GM12878 (cell line): ENCODE measurements around the gene CYB5R3. TPM values are rescaled to one million over a fixed set of nuclear protein-coding genes. Genes with fewer than 3 reads are reported as not detected.

Source experiments
- DPF2 ChIP-seq: fragments of 450-650 bp; IDR thresholded peaks from 2 replicates; pipeline ENCODE4 v1.6.1; 2017; ENCODE audit warnings: mild to moderate bottlenecking
- EED ChIP-seq: sonication (generic); IDR thresholded peaks from 2 replicates; pipeline ENCODE4 v1.6.1; 2016; ENCODE audit warnings: antibody characterized with exemption, low read depth
- FOXK2 ChIP-seq: fragments of 450-650 bp; IDR thresholded peaks from 2 replicates; pipeline ENCODE4 v1.6.1; 2017; ENCODE audit warnings: mild to moderate bottlenecking, moderate library complexity
- HDAC2 ChIP-seq: fragments of 200-600 bp; sonication (generic); IDR thresholded peaks from 2 replicates; pipeline ENCODE4 v1.6.1; 2017
- IKZF1 ChIP-seq: fragments of 450-650 bp; conservative IDR thresholded peaks from 2 replicates; pipeline ENCODE4 v1.6.1; 2017; ENCODE audit warnings: antibody characterized with exemption, mild to moderate bottlenecking
- MTA2 ChIP-seq: fragments of 450-650 bp; IDR thresholded peaks from 2 replicates; pipeline ENCODE4 v1.6.1; 2016; ENCODE audit warnings: low read depth, mild to moderate bottlenecking, moderate library complexity
- MTA3 ChIP-seq: IDR thresholded peaks from 2 replicates; pipeline ENCODE4 v1.6.1; 2012; ENCODE audit warnings: low read length, inconsistent platforms, borderline replicate concordance
- NBN ChIP-seq: fragments of 450-650 bp; IDR thresholded peaks from 2 replicates; pipeline ENCODE4 v1.6.1; 2016
- NFYB ChIP-seq: IDR thresholded peaks from 2 replicates; pipeline ENCODE4 v1.6.1; 2011; ENCODE audit warnings: low read depth, mild to moderate bottlenecking, low read length, improper control_type of control experiment, moderate library complexity; ENCODE audit not compliant: insufficient read depth
- NRF1 ChIP-seq: conservative IDR thresholded peaks from 2 replicates; pipeline ENCODE4 v1.6.1; 2011; ENCODE audit warnings: mild to moderate bottlenecking, low read depth, low read length, improper control_type of control experiment
- PAX5 ChIP-seq: IDR thresholded peaks from 2 replicates; pipeline ENCODE4 v1.6.1; 2011; ENCODE audit warnings: low read depth, low read length, borderline replicate concordance
- PML ChIP-seq: IDR thresholded peaks from 2 replicates; pipeline ENCODE4 v1.6.1; 2012; ENCODE audit warnings: low read length, inconsistent platforms
- POLR2AphosphoS5 ChIP-seq: IDR thresholded peaks from 2 replicates; pipeline ENCODE4 v1.6.1; 2011; ENCODE audit warnings: mild to moderate bottlenecking, low read length, inconsistent platforms
- POU2F2 ChIP-seq: IDR thresholded peaks from 3 replicates; pipeline ENCODE4 v1.6.1; 2011; ENCODE audit warnings: low read depth, mild to moderate bottlenecking, low read length, borderline replicate concordance
- SMC3 ChIP-seq: IDR thresholded peaks from 2 replicates; pipeline ENCODE4 v1.6.1; 2011; ENCODE audit warnings: low read length, improper control_type of control experiment, borderline replicate concordance
- TCF12 ChIP-seq: IDR thresholded peaks from 2 replicates; pipeline ENCODE4 v1.6.1; 2011; ENCODE audit warnings: low read depth, mild to moderate bottlenecking, low read length
- polyA plus RNA-seq, 11 experiments: library from polyadenylated mRNA; depleted of rRNA in 4 of 11; unstranded in 6 of 11; stranded (reverse) in 5 of 11; fragments of >200 nt; fragmentation: Nextera tagmentation in 4 of 11; fragmentation: Illumina TruSeq in 1 of 11; extraction: Ambion mirVana in 4 of 11; extraction: Trizol in 1 of 11; gene quantifications; 1 replicate in 1 of 11; 2 replicates in 10 of 11; pipeline versions ENCODE4 v1.2.1 to v1.2.3, GENCODE V29; 2011 to 2016; ENCODE audit warnings: inconsistent platforms in 2 of 11, missing spikeins in 2 of 11, low read depth in 1 of 11
- total RNA-seq, 4 experiments: library from RNA; depleted of rRNA in 3 of 4; stranded (reverse); fragments of >200 nt in 3 of 4; fragmentation: Illumina TruSeq in 1 of 4; extraction: Trizol in 1 of 4; gene quantifications; 2 replicates each; pipeline versions ENCODE4 v1.2.1 to v1.2.3, GENCODE V29; 2013 to 2021
- TF ChIP-seq, protein P1 (sequence below): fragments of 450-650 bp; IDR thresholded peaks from 2 replicates; pipeline ENCODE4 v1.6.1; 2017; ENCODE audit warnings: antibody characterized with exemption, mild to moderate bottlenecking, moderate library complexity
- TF ChIP-seq, protein P2 (sequence below): fragments of 450-650 bp; IDR thresholded peaks from 2 replicates; pipeline ENCODE4 v1.6.1; 2017; ENCODE audit warnings: low read depth, mild to moderate bottlenecking, moderate library complexity
- TF ChIP-seq, protein P3 (sequence below): fragments of 450-650 bp; IDR thresholded peaks from 2 replicates; pipeline ENCODE4 v1.6.1; 2016; ENCODE audit warnings: mild to moderate bottlenecking
- TF ChIP-seq, protein P4 (sequence below): fragments of 450-650 bp; formaldehyde crosslinking; IDR thresholded peaks from 2 replicates; pipeline ENCODE4 v1.4.0; 2020; ENCODE audit warnings: mild to moderate bottlenecking, moderate library complexity

Gene CYB5R3
- total and polyA plus RNA-seq, 10 of the 15 experiments (the other 5 are each of a cell fraction or from before 2014, with no cell fraction given), result 2.0 to 119 (median 67.8) TPM

DNA sequence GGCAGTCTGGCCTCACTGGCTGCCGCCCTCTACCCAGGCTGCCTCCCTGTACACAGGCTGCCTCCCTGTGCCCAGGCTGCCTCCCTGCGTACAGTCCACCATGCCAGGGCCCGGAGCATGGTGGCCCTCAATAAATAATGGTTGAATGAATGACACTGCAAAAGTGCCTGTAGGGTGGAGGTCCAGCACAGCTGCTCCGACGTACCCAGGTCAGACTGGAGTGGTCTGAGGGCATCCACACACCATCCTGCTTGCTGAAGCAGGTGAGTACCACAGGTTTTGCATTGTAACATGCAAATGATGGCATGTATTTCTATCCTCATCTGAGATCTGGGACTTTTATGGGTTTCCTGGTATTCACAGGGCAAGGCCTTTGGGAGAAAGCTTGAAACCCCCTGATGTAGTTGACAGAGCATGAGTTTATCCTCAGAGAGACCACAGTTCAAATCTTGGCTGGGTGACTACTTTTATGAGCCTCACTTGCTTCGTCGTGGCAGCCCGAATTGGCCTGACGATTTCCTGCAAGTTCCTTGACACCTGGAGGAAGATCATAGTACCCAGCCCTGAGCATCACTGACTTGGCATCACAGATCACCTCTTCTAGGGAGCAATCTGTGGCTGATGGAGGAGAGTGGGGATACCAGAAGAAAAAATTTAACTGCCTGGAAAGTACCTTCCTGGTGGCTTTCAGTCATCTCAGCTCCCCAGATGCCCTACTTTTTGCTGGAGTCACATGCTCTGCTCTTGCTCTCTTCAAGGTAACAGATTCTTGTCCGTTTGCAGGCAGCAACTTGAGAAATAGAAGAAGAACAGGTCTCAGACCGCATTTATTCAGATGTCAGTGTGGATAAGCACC lies 16.0 kb upstream of the CYB5R3 start (continued):
- TF ChIP-seq NRF1, result no peak
- peak; percentile 31; the same call in 1 of the 2 replicates for TF ChIP-seq EED
- TF ChIP-seq, protein P1, sequence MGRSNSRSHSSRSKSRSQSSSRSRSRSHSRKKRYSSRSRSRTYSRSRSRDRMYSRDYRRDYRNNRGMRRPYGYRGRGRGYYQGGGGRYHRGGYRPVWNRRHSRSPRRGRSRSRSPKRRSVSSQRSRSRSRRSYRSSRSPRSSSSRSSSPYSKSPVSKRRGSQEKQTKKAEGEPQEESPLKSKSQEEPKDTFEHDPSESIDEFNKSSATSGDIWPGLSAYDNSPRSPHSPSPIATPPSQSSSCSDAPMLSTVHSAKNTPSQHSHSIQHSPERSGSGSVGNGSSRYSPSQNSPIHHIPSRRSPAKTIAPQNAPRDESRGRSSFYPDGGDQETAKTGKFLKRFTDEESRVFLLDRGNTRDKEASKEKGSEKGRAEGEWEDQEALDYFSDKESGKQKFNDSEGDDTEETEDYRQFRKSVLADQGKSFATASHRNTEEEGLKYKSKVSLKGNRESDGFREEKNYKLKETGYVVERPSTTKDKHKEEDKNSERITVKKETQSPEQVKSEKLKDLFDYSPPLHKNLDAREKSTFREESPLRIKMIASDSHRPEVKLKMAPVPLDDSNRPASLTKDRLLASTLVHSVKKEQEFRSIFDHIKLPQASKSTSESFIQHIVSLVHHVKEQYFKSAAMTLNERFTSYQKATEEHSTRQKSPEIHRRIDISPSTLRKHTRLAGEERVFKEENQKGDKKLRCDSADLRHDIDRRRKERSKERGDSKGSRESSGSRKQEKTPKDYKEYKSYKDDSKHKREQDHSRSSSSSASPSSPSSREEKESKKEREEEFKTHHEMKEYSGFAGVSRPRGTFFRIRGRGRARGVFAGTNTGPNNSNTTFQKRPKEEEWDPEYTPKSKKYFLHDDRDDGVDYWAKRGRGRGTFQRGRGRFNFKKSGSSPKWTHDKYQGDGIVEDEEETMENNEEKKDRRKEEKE, result no peak
- peak; percentile 98 for TF ChIP-seq POU2F2
- TF ChIP-seq, protein P2, sequence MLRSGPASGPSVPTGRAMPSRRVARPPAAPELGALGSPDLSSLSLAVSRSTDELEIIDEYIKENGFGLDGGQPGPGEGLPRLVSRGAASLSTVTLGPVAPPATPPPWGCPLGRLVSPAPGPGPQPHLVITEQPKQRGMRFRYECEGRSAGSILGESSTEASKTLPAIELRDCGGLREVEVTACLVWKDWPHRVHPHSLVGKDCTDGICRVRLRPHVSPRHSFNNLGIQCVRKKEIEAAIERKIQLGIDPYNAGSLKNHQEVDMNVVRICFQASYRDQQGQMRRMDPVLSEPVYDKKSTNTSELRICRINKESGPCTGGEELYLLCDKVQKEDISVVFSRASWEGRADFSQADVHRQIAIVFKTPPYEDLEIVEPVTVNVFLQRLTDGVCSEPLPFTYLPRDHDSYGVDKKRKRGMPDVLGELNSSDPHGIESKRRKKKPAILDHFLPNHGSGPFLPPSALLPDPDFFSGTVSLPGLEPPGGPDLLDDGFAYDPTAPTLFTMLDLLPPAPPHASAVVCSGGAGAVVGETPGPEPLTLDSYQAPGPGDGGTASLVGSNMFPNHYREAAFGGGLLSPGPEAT, result peak; percentile 96
- peak; percentile 64; the same call in 1 of the 2 replicates for TF ChIP-seq POLR2AphosphoS5
- TF ChIP-seq, protein P3, sequence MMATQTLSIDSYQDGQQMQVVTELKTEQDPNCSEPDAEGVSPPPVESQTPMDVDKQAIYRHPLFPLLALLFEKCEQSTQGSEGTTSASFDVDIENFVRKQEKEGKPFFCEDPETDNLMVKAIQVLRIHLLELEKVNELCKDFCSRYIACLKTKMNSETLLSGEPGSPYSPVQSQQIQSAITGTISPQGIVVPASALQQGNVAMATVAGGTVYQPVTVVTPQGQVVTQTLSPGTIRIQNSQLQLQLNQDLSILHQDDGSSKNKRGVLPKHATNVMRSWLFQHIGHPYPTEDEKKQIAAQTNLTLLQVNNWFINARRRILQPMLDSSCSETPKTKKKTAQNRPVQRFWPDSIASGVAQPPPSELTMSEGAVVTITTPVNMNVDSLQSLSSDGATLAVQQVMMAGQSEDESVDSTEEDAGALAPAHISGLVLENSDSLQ, result peak; percentile 33; the same call in 1 of the 2 replicates
- TF ChIP-seq SMC3, result no peak
- TF ChIP-seq IKZF1, result peak; percentile 76
- TF ChIP-seq, protein P4, sequence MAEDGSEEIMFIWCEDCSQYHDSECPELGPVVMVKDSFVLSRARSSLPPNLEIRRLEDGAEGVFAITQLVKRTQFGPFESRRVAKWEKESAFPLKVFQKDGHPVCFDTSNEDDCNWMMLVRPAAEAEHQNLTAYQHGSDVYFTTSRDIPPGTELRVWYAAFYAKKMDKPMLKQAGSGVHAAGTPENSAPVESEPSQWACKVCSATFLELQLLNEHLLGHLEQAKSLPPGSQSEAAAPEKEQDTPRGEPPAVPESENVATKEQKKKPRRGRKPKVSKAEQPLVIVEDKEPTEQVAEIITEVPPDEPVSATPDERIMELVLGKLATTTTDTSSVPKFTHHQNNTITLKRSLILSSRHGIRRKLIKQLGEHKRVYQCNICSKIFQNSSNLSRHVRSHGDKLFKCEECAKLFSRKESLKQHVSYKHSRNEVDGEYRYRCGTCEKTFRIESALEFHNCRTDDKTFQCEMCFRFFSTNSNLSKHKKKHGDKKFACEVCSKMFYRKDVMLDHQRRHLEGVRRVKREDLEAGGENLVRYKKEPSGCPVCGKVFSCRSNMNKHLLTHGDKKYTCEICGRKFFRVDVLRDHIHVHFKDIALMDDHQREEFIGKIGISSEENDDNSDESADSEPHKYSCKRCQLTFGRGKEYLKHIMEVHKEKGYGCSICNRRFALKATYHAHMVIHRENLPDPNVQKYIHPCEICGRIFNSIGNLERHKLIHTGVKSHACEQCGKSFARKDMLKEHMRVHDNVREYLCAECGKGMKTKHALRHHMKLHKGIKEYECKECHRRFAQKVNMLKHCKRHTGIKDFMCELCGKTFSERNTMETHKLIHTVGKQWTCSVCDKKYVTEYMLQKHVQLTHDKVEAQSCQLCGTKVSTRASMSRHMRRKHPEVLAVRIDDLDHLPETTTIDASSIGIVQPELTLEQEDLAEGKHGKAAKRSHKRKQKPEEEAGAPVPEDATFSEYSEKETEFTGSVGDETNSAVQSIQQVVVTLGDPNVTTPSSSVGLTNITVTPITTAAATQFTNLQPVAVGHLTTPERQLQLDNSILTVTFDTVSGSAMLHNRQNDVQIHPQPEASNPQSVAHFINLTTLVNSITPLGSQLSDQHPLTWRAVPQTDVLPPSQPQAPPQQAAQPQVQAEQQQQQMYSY (CRISPR knock-in tag), result no peak
- no peak for TF ChIP-seq NFYB
- no peak for TF ChIP-seq HDAC2
- peak; percentile 57 for TF ChIP-seq DPF2
- TF ChIP-seq TCF12, result peak; percentile 51; the same call in 1 of the 2 replicates
- no peak for TF ChIP-seq PML
- 0 out of 2 replicates have a peak, but pooled peaks have one; percentile 21 for TF ChIP-seq MTA2
- TF ChIP-seq NBN, result 0 out of 2 replicates have a peak, but pooled peaks have one; percentile 8
- peak; percentile 19; the same call in 1 of the 2 replicates for TF ChIP-seq PAX5
- TF ChIP-seq FOXK2, result no peak
- peak; percentile 50; the same call in 1 of the 2 replicates for TF ChIP-seq MTA3
- TF ChIP-seq, all 136 proteins: peak for 28
